ENCODE data around the gene TEX13B. TPM values are rescaled to one million over a fixed set of nuclear protein-coding genes. Genes with fewer than 3 reads are reported as not detected.

Gene TEX13B
- not detected in 2 replicates for total RNA-seq

GRCh38 chrX:107982356-107982755 is at the start of gene TEX13B:
TSS of gene TEX13B (minus strand) at chrX:107982370. CDS start at chrX:107982127, 243 bp downstream.
- ChIA-PET POLR2A (no interaction called here), CTCF (no interaction called here)
- H3K27me3 Mint-ChIP-seq = no peaks in the 10 kb centered on the region
- no peak within 1 kb of the TSS for H3K27ac Mint-ChIP-seq
- no peaks in the 10 kb centered on the region for H3K36me3 Mint-ChIP-seq (ENCODE audit: low read depth)
- no peak for ATAC-seq (ENCODE audit: low read depth)
- TF ChIP-seq CTCF (IDR thresholded peaks at IDR 0.05) = no peak
- no peak for DNase-seq
- no peaks in the 10 kb centered on the region for H3K4me1 Mint-ChIP-seq
- H3K4me3 Mint-ChIP-seq = no peak within 1 kb of the TSS
- peaks cover 1% of the 10 kb centered on the region for H3K9me3 Mint-ChIP-seq
- intact Hi-C loops (cut with micrococcal nuclease) = no loop called here

GRCh38 chrX:108029928-108030711 is 48.0 kb upstream of the TEX13B start:
- H3K36me3 Mint-ChIP-seq (ENCODE audit: low read depth) = no peaks in the 10 kb centered on the region
- no peaks in the 10 kb centered on the region for H3K27me3 Mint-ChIP-seq
- no peak for TF ChIP-seq CTCF (IDR thresholded peaks at IDR 0.05)
- peaks cover 21% of the 10 kb centered on the region for H3K4me1 Mint-ChIP-seq
- peak overlapping the region; percentile 56 for H3K27ac Mint-ChIP-seq
- peak; percentile 21 for ATAC-seq (ENCODE audit: low read depth)
- ChIA-PET CTCF (interaction anchor here (1.2 kb wide), 1 partner anchor 9 kb away, joined by 6 read pairs; no protein-coding TSS in a partner anchor), POLR2A (no interaction called here)
- intact Hi-C loops (cut with micrococcal nuclease) = no loop called here
- no peak overlapping the region for H3K4me3 Mint-ChIP-seq
- no peaks in the 10 kb centered on the region for H3K9me3 Mint-ChIP-seq
- DNase-seq = no peak

GRCh38 chrX:108028854-108029253 is 46.7 kb upstream of the TEX13B start:
- POLR2A ChIA-PET = no interaction called here
- ATAC-seq (ENCODE audit: low read depth) (no peak), DNase-seq (no peak)
- Mint-ChIP-seq H3K9me3 (no peaks in the 10 kb centered on the region), H3K36me3 (ENCODE audit: low read depth) (no peaks in the 10 kb centered on the region), H3K27ac (no peak overlapping the region), H3K4me1 (peaks cover 21% of the 10 kb centered on the region), H3K27me3 (no peaks in the 10 kb centered on the region), H3K4me3 (no peak overlapping the region)
- intact Hi-C loops (cut with micrococcal nuclease) = no loop called here
- CTCF ChIA-PET = no interaction called here
- TF ChIP-seq CTCF (IDR thresholded peaks at IDR 0.05) = no peak

GRCh38 chrX:108025954-108026600 is 43.9 kb upstream of the TEX13B start:
- ATAC-seq (ENCODE audit: low read depth) (peak; percentile 57), DNase-seq (no peak)
- no peak overlapping the region for H3K4me3 Mint-ChIP-seq
- intact Hi-C loops (cut with micrococcal nuclease) = no loop called here
- H3K36me3 Mint-ChIP-seq (ENCODE audit: low read depth) = no peaks in the 10 kb centered on the region
- H3K27ac Mint-ChIP-seq = peak overlapping the region; percentile 63
- POLR2A ChIA-PET = interaction anchor here (0.8 kb wide), 1 partner anchor 65 kb away, joined by 3 read pairs; the partner anchor contains the start of gene PSMD10
- peaks cover 31% of the 10 kb centered on the region for H3K4me1 Mint-ChIP-seq
- H3K27me3 Mint-ChIP-seq = no peaks in the 10 kb centered on the region
- no peaks in the 10 kb centered on the region for H3K9me3 Mint-ChIP-seq
- TF ChIP-seq CTCF (IDR thresholded peaks at IDR 0.05) = no peak
- CTCF ChIA-PET = no interaction called here

- no peak for DNase-seq
- Mint-ChIP-seq H3K9me3 (no peaks in the 10 kb centered on the region), H3K27ac (no peak overlapping the region), H3K36me3 (ENCODE audit: low read depth) (no peaks in the 10 kb centered on the region), H3K4me3 (no peak overlapping the region), H3K27me3 (no peaks in the 10 kb centered on the region), H3K4me1 (peaks cover 32% of the 10 kb centered on the region)
- CTCF ChIA-PET = no interaction called here
- intact Hi-C loops (cut with micrococcal nuclease) = no loop called here
- no peak for TF ChIP-seq CTCF (IDR thresholded peaks at IDR 0.05)
- POLR2A ChIA-PET = no interaction called here
- ATAC-seq (ENCODE audit: low read depth) = no peak
These were observed 43.2 kb upstream of the TEX13B start for GRCh38 chrX:108025376-108025775.
